Measurements from ENCODE around the gene PRPH2. TPM values are rescaled to one million over a fixed set of nuclear protein-coding genes. Genes with fewer than 3 reads are reported as not detected.

PRPH2 gene
- total and polyA plus RNA-seq, 2 experiments from 2014 or later, result 7.3 to 15.0 TPM

DNA sequence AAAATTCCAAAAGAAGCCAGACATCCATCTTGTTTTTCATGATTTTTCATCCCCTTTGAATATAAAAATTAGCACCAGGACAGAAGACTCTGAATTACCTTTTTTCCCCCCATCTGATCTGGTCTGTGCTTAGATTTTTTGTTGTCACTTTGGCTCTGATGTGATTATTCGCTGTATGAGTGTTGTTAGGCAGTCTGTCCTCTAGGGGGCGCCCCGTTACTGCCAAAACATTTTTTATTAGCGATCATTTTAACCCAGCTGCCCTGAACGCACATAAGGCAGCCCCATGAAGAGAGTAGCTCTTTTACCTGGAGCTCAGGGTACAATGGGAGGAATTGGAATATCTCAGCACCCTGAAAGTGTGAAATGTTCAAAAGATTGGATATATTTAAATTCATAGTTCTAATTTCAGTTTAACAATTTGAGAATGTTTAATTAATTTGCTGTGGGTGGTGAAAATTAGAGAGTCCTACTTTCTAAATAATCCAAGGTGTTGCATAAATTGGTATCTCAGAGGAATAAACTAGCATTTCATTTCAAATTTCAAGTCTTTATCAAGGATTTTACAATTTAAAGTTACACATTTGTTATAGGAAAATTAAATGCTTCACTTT is 60.8 kb downstream of the PRPH2 start:
- no peak overlapping the region for H3K27ac ChIP-seq
- TF ChIP-seq, protein P1, sequence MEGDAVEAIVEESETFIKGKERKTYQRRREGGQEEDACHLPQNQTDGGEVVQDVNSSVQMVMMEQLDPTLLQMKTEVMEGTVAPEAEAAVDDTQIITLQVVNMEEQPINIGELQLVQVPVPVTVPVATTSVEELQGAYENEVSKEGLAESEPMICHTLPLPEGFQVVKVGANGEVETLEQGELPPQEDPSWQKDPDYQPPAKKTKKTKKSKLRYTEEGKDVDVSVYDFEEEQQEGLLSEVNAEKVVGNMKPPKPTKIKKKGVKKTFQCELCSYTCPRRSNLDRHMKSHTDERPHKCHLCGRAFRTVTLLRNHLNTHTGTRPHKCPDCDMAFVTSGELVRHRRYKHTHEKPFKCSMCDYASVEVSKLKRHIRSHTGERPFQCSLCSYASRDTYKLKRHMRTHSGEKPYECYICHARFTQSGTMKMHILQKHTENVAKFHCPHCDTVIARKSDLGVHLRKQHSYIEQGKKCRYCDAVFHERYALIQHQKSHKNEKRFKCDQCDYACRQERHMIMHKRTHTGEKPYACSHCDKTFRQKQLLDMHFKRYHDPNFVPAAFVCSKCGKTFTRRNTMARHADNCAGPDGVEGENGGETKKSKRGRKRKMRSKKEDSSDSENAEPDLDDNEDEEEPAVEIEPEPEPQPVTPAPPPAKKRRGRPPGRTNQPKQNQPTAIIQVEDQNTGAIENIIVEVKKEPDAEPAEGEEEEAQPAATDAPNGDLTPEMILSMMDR (IDR thresholded peaks at IDR 0.05; ENCODE audit: low read depth, low read length), result peak; percentile 82
- H3K27me3 ChIP-seq, result no peaks in the 10 kb centered on the region
- H3K4me3 ChIP-seq, result no peak overlapping the region
- no peaks in the 10 kb centered on the region for H3K4me1 ChIP-seq (ENCODE audit: low read depth)
- no peaks in the 10 kb centered on the region for H3K9me3 ChIP-seq (ENCODE audit: low read depth)
- H3K36me3 ChIP-seq, result peaks cover 66% of the 10 kb centered on the region
- DNase-seq (ENCODE audit: low read depth in 1 of 2, low spot score in 1 of 2), result peak; percentile 79 to 86

DNA sequence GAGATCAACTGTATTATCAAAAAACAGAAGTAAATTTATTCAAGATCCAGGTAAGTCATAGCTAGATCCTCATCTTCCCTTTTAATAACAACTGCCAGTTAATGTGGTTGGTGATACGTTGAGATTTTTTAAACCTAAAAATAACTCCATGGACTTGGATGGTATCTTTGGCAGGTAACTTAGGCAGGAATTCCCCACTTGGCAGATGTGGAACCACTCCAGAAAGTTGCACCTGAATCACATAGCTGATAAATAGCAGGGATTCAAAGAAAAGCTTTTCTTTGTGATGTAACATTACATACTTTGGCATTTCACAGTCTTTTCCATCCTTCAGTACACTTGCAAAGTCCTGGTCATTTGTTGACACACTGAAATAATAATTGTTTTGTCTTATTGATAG is 62.6 kb downstream of the PRPH2 start:
- Histone ChIP-seq H3K27ac (peak overlapping the region; percentile 5), H3K4me1 (ENCODE audit: low read depth) (no peaks in the 10 kb centered on the region), H3K27me3 (no peaks in the 10 kb centered on the region), H3K9me3 (ENCODE audit: low read depth) (no peaks in the 10 kb centered on the region), H3K36me3 (peaks cover 65% of the 10 kb centered on the region), H3K4me3 (no peak overlapping the region)
- DNase-seq (ENCODE audit: low read depth in 1 of 2, low spot score in 1 of 2), result no peak
- TF ChIP-seq, protein P1 (IDR thresholded peaks at IDR 0.05; ENCODE audit: low read depth, low read length), result no peak

- Histone ChIP-seq H3K4me1 (ENCODE audit: low read depth) (no peaks in the 10 kb centered on the region), H3K9me3 (ENCODE audit: low read depth) (no peaks in the 10 kb centered on the region), H3K4me3 (no peak overlapping the region), H3K27ac (no peak overlapping the region), H3K27me3 (no peaks in the 10 kb centered on the region), H3K36me3 (peaks cover 79% of the 10 kb centered on the region)
- TF ChIP-seq, protein P1 (IDR thresholded peaks at IDR 0.05; ENCODE audit: low read depth, low read length), result no peak
- no peak for DNase-seq (ENCODE audit: low read depth in 1 of 2, low spot score in 1 of 2)
Measured at GRCh38 chr6:42653851-42654250, 68.5 kb downstream of the PRPH2 start.

- H3K36me3 ChIP-seq, result peaks cover 80% of the 10 kb centered on the region
- H3K27me3 ChIP-seq, result no peaks in the 10 kb centered on the region
- TF ChIP-seq, protein P1 (IDR thresholded peaks at IDR 0.05; ENCODE audit: low read depth, low read length), result no peak
- no peaks in the 10 kb centered on the region for H3K4me1 ChIP-seq (ENCODE audit: low read depth)
- H3K4me3 ChIP-seq, result no peak overlapping the region
- no peak for DNase-seq (ENCODE audit: low read depth in 1 of 2, low spot score in 1 of 2)
- H3K9me3 ChIP-seq (ENCODE audit: low read depth), result no peaks in the 10 kb centered on the region
- no peak overlapping the region for H3K27ac ChIP-seq
Measured at GRCh38 chr6:42652024-42652746, 70.2 kb downstream of the PRPH2 start.

Other genes starting within 250 kb of the PRPH2 start
- gene UBR2, start 158.6 kb downstream of the PRPH2 start, total RNA-seq, result 18.9 and 22.6 TPM in 2 replicates
- gene UBR2, start 158.6 kb downstream of the PRPH2 start, polyA plus RNA-seq, result 10.9 and 13.7 TPM in 2 replicates
- gene TBCC, start 23.5 kb upstream of the PRPH2 start, total RNA-seq, result 47.4 and 58.8 TPM in 2 replicates
- gene TBCC, start 23.5 kb upstream of the PRPH2 start, polyA plus RNA-seq, result 53.3 and 67.1 TPM in 2 replicates
- gene BICRAL, start 59.5 kb upstream of the PRPH2 start, total RNA-seq, result 5.3 and 7.2 TPM in 2 replicates
- 3.9 and 4.5 TPM in 2 replicates for gene BICRAL, start 59.5 kb upstream of the PRPH2 start, polyA plus RNA-seq
- 75.6 and 85.4 TPM in 2 replicates for gene RPL7L1, start 157.0 kb upstream of the PRPH2 start, total RNA-seq
- 89.5 and 121 TPM in 2 replicates for gene RPL7L1, start 157.0 kb upstream of the PRPH2 start, polyA plus RNA-seq
- gene PTCRA, start 193.5 kb upstream of the PRPH2 start, total RNA-seq, result not detected in 2 replicates
- not detected in 2 replicates for gene PTCRA, start 193.5 kb upstream of the PRPH2 start, polyA plus RNA-seq
- gene CNPY3, start 206.9 kb upstream of the PRPH2 start, total RNA-seq, result 73.0 and 78.1 TPM in 2 replicates
- gene CNPY3, start 206.9 kb upstream of the PRPH2 start, polyA plus RNA-seq, result 70.7 and 89.9 TPM in 2 replicates
- 0.21 and 0.25 TPM in 2 replicates for gene GNMT, start 238.2 kb upstream of the PRPH2 start, total RNA-seq
- 0.21 and 1.3 TPM in 2 replicates for gene GNMT, start 238.2 kb upstream of the PRPH2 start, polyA plus RNA-seq